ENCODE results near the gene TMEM187.
"Not testable (repeated sequence)": the region's sequence is repeated elsewhere in the genome, so short reads cannot be mapped to it uniquely, and the experiment has no call there.

TMEM187 gene

GRCh38 chrX:153971450-153972367 lies 845 bp upstream of the TMEM187 start, which contains the start of gene HCFC1:
TSS of gene HCFC1 (minus strand) at chrX:153971818. CDS start at chrX:153970840, 978 bp downstream.
- peak; percentile 74 to 94 (median 87) for DNase-seq

GRCh38 chrX:153973127-153974002 lies 811 bp downstream of the TMEM187 start:
- no peak for DNase-seq

GRCh38 chrX:153974003-153974725 lies 1.6 kb downstream of the TMEM187 start:
- DNase-seq, result no peak

GRCh38 chrX:153974726-153975286 lies 2.3 kb downstream of the TMEM187 start:
- peak in 1 of 5 experiments; percentile 42 for DNase-seq

GRCh38 chrX:153980394-153980793 lies 7.8 kb downstream of the TMEM187 start:
- DNase-seq, result peak in 1 of 5 experiments; percentile 40

- no peak for DNase-seq
Measured at GRCh38 chrX:153981231-153981630, 8.7 kb downstream of the TMEM187 start.

GRCh38 chrX:153981771-153982533 lies 9.4 kb downstream of the TMEM187 start:
- peak; percentile 25 to 93 (median 58) for DNase-seq

GRCh38 chrX:153983321-153983801 lies 10.8 kb downstream of the TMEM187 start:
- peak in 1 of 5 experiments; percentile 55 for DNase-seq

GRCh38 chrX:153984351-153985178 lies 12.0 kb downstream of the TMEM187 start:
- DNase-seq, result peak in 2 of 5 experiments; percentile 18 to 74

- no peak for DNase-seq
Measured at GRCh38 chrX:153988493-153988892, 15.9 kb downstream of the TMEM187 start.

- peak in 1 of 5 experiments; percentile 59 for DNase-seq
Measured at GRCh38 chrX:153989973-153990655, 17.6 kb downstream of the TMEM187 start.

GRCh38 chrX:153991013-153991580 lies 18.5 kb downstream of the TMEM187 start:
- no peak for DNase-seq

- DNase-seq, result no peak
Measured at GRCh38 chrX:153992180-153992579, 19.6 kb downstream of the TMEM187 start.

- no peak for DNase-seq
Measured at GRCh38 chrX:153993079-153993478, 20.5 kb downstream of the TMEM187 start.

- peak in 1 of 5 experiments; percentile 37 for DNase-seq
Measured at GRCh38 chrX:153993978-153994377, 21.4 kb downstream of the TMEM187 start.

GRCh38 chrX:153994398-153994797 lies 21.8 kb downstream of the TMEM187 start:
- DNase-seq, result not testable (repeated sequence)

- DNase-seq, result no peak
Measured at GRCh38 chrX:153995504-153995903, 22.9 kb downstream of the TMEM187 start.

- no peak for DNase-seq
Measured at GRCh38 chrX:153999359-154000037, 26.9 kb downstream of the TMEM187 start.

- DNase-seq, result no peak
Measured at GRCh38 chrX:154000051-154000450, 27.5 kb downstream of the TMEM187 start.
